GM15510 (cell line): ENCODE results near the gene NFS1.

Experiments
- POLR2A ChIP-seq: IDR thresholded peaks from 3 replicates; pipeline ENCODE4 v1.6.1; 2011; ENCODE audit warnings: borderline replicate concordance; ENCODE audit not compliant: insufficient read length; ENCODE audit errors: extremely low read depth

Gene NFS1

DNA sequence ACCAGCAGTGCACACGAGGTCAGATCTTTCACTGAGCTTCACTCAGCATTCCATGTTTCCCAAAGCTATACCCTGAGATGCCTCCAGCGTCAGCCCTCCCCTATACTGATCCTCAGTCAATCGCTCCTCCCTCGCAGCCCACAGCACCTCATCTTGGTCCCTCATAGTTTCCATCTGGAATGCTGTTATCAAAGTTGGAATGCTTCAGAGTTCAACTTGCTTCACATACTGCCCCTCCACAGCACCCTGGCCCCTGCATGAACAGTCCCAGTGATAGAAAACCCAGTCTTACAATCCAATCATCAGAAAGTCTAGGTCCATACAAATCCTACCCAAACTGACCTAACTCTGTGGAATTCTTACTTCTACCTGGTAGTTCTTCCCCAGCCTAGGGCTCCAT lies 63.5 kb downstream of the NFS1 start:
- TF ChIP-seq POLR2A = no peak

DNA sequence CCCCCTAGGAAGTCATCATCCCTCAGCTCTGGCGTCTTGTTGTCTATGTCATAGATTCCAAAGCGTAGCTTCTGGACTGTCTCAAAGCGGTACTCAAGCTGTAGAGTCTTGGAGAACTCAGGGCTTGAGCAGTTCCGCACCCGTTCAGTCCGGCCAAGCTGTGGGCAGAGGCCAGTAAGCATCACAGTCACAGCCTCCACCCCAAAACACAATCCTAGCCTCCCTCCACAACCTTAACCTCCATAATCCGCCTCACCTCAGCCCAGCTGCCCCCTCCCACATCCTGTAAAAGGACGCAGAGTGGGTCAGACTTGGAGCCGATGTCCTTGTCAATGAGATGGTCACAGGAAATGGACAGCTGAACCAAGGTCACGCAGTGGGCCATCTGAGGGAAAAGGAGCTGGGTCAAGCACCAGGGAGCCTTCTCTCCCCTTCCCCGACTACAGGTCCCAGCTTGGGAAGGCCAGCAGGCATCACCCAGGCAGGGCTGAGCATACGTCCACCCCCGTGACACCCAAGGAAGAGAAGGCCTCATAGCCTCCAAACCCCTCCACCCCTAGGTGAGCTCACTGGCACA lies 66.5 kb downstream of the NFS1 start:
- no peak for TF ChIP-seq POLR2A

DNA sequence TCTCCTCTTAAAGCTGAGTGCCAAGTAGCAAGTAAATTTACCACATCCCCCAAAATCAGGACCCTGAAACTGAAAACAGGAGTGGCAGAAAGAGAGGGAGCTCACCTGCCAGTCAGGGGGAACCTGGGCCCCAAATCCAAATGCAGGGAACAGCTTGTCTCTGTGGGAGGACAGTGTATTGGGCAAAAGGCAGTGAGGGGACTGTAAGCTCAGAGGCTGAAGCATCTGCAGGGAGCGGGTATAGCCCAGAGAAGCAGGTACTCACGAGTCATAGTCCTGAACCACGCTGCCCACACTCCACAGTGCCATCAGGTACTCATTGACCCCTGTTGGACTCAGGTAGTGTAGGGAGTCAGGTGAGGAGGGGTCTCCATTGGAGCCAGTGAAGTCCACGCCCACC lies 68.5 kb downstream of the NFS1 start:
- TF ChIP-seq POLR2A = no peak

DNA sequence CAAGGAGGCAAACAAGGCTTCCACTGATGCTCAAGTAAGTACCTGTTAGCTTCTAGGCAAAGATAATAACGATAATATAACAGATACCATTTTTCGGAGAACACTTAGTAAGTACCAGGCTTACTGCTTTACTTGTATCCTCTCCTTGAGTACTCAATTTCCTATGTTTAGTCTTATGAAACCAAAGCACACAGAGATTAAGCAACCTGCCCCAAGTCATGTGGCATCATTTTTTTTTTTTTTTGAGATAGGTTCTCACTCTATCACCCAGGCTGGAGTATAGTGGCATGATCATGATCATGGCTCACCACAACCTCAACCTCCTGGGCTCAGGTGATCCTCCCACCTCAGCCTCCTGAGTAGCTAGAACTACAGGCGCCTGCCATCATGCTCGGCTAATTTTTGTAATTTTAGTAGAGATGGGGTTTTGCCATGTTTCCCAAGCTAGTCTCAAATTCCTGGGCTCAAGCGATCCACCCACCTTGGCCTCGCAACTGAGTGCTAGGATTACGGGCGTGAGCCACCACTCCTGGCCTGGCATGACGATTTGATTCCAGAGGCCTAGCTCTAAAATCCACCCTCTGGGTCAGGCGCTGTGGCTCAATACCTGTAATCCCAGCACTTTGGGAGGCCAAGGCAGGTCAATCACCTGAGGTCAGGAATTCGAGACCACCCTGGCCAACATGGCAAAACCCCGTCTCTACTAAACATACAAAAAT lies 69.6 kb downstream of the NFS1 start:
- TF ChIP-seq POLR2A = no peak

DNA sequence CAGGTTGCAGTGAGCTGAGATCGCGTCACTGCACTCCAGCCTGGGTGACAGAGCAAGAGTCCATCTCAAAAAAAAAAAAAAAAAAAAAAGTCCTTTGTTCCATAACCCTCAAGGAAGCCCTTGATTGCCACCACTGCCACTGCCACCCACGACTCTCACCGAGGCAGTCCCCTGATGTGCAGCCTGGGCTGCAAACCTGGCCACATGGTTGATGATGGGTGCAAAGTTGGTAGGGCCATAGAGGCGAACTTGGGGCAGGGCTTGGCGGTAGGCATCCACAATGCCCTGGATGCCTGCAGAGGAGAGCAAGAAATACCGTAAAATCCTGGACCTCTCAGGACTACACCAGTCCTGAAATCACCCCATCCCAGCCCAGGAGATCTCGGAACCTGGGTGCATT lies 72.0 kb downstream of the NFS1 start:
- TF ChIP-seq POLR2A = no peak

DNA sequence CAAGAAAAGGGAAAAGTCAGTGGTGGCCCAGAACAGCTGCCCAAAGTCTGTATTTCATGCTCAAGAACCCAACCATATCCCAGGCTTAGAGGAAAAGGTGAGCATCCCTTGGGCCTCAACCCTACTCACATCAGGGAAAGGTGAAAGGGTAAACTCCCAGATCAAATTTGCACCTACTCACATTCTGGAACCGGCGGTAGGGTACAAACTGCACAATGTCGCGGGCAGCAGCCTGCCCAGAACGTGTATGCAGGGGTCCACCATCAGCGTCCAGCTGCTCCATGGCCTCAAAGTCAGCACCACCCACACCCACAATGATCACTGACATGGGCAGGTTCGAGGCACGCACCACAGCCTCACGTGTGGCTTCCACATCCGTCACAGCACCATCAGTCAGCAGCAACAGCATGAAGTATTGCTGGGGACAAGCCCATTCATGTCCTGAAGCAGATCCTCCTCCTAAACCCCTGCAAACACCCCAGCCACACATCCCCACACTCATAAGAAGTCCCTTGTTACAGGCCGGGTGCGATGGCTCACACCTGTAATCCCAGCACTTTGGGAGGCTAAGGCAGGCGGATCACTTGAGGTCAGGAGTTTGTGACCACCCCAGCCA lies 72.7 kb downstream of the NFS1 start:
- TF ChIP-seq POLR2A = no peak

DNA sequence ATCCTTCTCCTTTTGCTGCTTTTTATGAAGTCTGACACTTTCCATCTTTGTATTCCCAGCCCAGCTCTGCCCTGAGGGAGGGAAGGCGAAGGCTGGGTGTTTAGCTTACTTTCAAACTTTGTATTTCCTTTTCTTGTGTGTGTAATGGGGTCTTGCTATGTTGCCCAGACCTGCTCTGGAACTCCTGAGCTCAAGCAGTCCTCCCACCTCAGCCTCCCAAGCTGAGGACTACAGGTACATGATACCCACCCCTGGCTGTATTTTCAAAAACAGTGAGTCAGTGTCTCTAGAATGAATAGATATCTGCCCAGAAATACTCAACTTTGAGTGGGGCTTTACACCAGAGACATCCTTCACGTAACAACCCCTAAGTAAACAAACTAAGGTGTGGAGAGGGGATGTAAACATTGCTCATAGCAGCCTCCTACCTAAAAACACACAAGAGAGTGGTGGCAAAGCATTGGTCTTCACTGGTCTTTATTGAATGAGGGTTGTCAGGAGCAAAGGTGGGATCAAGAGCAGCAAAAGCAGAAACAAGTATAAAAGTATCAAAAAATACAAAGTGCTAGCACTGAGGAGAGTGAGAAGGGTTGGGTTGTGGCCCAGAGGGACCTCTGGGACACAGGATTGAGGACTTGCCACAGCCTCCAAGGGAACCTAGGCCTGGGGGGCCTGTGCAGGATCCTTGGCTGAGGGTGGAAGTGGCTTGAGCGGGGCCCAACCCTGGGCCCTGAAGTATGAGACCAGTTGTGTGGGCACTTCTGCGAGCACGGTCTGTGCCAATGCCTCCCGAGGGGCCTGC lies 73.4 kb downstream of the NFS1 start:
- no peak for TF ChIP-seq POLR2A

DNA sequence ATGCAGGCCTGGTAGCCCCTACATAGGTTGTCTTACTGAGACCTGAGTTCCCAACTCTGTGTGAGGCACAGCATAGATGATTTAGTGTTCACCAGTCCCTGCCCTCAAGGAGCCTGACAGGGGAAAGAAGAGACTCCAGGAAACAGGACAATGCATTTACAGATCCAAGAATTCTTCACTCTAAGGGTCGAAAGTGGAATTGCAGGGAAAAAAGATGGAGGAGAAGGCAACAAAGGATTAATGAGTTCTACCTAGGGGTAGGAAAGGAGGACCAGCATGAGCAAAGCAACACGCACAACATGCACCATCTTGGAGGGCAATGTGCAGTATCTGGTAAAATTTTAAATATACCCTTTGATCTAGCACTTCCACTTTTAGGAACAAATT lies 77.6 kb downstream of the NFS1 start:
- no peak for TF ChIP-seq POLR2A

DNA sequence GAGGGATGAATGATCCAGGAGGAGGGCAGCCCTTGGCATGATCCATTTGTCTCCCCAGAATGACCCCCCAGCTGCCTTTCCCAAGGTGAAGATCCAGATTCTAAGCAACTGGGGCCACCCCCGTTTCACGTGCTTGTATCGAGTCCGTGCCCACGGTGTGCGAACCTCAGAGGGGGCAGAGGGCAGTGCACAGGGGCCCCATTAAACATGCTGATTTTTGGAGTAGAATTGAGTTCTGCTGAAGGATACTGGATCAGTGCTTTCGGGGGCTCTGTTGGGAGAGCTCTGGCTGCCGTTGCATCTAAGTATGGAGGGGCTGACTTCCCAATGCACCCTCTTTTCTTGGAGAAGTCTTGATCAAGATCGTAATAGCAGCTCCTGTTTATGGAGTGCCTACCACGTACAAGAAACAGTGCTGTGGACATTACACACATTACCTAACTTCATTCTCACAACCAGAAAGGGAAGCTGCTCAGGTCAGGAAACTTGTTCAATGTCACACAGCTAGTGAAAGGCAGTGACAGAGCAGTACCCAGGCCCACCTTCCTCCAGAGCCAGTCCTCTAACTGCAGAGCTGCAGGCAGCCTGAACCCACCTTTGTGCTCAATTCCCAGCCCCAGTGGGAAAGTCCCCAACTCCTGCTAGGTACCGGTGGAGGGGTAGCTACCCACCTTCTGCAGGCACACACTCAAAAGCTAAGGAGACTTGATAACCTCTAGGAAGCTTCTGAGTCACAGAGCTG lies 78.2 kb downstream of the NFS1 start:
- no peak for TF ChIP-seq POLR2A

DNA sequence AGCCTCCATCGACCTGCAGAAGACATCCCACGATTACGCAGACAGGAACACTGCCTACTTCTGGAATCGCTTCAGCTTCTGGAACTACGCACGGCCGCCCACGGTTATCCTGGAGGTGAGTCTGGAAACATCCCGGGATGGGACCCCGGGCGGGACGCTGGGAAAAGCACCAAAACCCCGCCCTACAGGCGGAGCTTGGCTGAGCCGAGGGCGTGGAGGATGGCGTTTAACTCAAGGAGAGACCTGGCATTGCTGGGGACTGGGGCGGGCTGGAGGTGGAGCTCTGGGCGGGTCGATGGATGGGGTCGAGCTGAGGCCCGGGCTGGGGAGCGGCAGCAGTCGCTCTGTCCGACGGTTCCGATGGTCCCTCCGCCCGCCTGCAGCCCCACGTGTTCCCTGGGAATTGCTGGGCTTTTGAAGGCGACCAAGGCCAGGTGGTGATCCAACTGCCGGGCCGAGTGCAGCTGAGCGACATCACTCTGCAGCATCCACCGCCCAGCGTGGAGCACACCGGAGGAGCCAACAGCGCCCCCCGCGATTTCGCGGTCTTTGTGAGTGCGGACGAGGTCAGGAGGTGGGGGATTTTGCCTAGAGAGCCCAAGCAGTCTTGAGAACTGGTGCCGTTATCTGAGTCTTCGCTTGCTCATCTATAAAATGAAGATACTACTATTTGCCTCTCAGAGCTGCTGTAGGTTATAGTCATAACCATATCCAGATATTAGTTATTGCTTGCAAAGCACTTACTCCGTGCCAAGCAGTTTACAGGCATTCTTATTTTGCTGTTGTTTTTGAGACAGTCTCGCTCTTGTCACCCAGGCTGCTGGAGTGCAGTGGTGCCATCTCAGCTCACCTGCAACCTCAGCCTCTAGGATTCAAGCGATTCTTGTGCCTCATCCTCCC lies 79.7 kb downstream of the NFS1 start:
- peak; percentile 36 for TF ChIP-seq POLR2A

DNA sequence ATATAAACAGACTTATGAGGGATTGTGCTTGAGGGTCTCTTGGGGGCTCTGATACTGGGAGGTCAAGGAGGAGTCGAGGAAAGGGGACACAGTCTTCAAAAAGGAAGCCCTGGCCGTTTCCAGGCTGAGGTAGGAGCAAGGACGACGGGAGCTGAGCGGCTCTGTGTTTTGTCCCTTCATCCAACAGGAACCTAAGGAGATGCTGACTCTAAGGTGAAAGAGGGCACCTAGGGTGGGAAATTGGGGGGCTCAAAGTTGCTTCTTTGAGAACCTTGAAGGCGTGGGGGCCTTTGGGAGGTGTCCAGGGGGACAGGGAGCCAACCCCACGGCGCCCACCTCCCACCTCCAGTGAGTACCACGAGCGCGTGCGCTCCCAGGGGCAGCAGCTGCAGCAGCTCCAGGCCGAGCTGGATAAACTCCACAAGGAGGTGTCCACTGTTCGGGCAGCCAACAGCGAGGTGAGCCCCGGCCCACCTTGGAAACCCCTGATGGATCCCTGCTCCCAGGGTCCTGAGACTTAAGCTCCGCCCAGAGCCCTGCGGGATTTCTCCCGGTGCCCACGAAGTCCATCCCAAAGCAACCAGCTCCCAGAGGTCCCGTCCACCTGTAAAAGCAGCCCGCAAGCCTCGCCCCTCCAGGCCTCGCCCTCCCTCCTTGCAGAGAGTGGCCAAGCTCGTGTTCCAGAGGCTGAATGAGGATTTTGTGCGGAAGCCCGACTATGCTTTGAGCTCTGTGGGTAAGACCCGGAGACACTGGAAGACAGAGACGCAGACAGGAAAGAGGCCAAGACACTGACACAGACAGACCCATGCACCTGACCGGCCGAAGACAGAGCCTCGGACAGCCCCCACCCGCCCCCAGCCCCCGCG lies 80.7 kb downstream of the NFS1 start:
- TF ChIP-seq POLR2A = no peak
